Measurements from ENCODE around the gene SMDT1. TPM values are rescaled to one million over a fixed set of nuclear protein-coding genes. Genes with fewer than 3 reads are reported as not detected.
A peak's percentile ranks its signal among the peaks of the same experiment; 100 is the strongest.

Gene SMDT1
- total and polyA plus RNA-seq, 9 of the 15 experiments (the other 6 are each of a cell fraction or from before 2014, with no cell fraction given) = 7.9 to 65.2 (median 14.3) TPM

- TF ChIP-seq ZNF280B (CRISPR knock-in tag; IDR thresholded peaks at IDR 0.05) (no peak), FOXP1 (CRISPR knock-in tag; IDR thresholded peaks at IDR 0.05) (no peak), BCOR (IDR thresholded peaks at IDR 0.05) (peak; percentile 68), POLR2A (conservative IDR thresholded peaks at IDR 0.05) (no peak), CBX3 (IDR thresholded peaks at IDR 0.05; ENCODE audit: borderline replicate concordance in 1 of 2, low read length in 2 of 2) (peak in 1 of 2 experiments; percentile 19; a peak in 1 of 3 replicates)
Measured at GRCh38 chr22:42091455-42091782, 11.9 kb downstream of the SMDT1 start (continued).

DNA sequence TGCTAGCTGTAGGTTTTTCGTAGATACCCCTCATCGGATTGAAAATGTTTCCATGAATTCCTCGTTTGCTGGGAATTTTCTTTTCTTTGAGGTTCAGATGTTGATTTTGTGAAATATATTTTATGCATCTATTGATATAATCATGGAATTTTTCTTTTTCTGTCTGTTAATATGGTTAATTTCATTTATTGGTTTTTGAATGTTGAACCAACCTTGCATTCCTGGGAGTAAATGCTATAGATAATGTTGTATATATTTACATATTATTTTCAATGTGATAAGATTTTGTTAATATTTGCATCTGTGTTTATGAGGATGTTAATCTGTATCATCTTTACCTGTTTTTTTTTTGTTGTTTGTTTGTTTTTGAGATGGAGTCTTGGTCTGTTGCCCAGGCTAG lies 21.7 kb downstream of the SMDT1 start:
- Histone ChIP-seq H3K9ac (ENCODE audit: insufficient read depth in 1 of 2, low read depth in 2 of 2, low read length in 2 of 2) (no peak overlapping the region), H4K20me1 (replicated peaks; ENCODE audit: control insufficient read depth, insufficient read depth, low read length) (no peaks in the 10 kb centered on the region), H3K36me3 (ENCODE audit: control insufficient read depth, insufficient read depth, low read length) (no peaks in the 10 kb centered on the region), H3K4me3 (no peak overlapping the region), H3K9me1 (ENCODE audit: control insufficient read depth, insufficient read depth, low read length) (no peaks in the 10 kb centered on the region), H3K79me2 (ENCODE audit: control insufficient read depth, insufficient read depth, low read length) (no peaks in the 10 kb centered on the region), H3K9me3 (replicated peaks; ENCODE audit: control insufficient read depth, insufficient read depth, low read depth, low read length) (peaks cover 2% of the 10 kb centered on the region), H3K27ac (ENCODE audit: extremely low read depth, low read depth, low read length) (no peak overlapping the region), H3K4me1 (replicated peaks in 1 of 2; ENCODE audit: control insufficient read depth in 2 of 2, insufficient read depth in 2 of 2, low read length in 2 of 2) (no peaks in the 10 kb centered on the region), H3K4me2 (ENCODE audit: insufficient read depth, low read length) (no peak overlapping the region), H3K27me3 (ENCODE audit: control insufficient read depth in 2 of 2, insufficient read depth in 2 of 2, low read length in 2 of 2) (no peaks in the 10 kb centered on the region), H2AFZ (ENCODE audit: low read depth, low read length) (no peak overlapping the region)
- no peak for DNase-seq (ENCODE audit: extremely low read depth in 1 of 4, low spot score in 3 of 4)
- in situ Hi-C loops (cut with MboI) = no loop called here
- ATAC-seq = no peak
- intact Hi-C loops (cut with micrococcal nuclease) = no loop called here
- 65% methylated on average over 3 of the region's 3 CpGs for WGBS (ENCODE audit: insufficient coverage, low coverage, missing lambda C conversion rate)
- CTCF ChIA-PET (ENCODE audit: low intra/inter-chr PET ratio) = interaction anchor here (0.6 kb wide), 1 partner anchor 354 kb away, joined by 3 read pairs; no protein-coding TSS in a partner anchor
- BruUV-seq (replicated peaks) = no TSS peak
- POLR2A ChIA-PET = no interaction called here
- FAIRE-seq = no peak
- TF ChIP-seq, protein P1, sequence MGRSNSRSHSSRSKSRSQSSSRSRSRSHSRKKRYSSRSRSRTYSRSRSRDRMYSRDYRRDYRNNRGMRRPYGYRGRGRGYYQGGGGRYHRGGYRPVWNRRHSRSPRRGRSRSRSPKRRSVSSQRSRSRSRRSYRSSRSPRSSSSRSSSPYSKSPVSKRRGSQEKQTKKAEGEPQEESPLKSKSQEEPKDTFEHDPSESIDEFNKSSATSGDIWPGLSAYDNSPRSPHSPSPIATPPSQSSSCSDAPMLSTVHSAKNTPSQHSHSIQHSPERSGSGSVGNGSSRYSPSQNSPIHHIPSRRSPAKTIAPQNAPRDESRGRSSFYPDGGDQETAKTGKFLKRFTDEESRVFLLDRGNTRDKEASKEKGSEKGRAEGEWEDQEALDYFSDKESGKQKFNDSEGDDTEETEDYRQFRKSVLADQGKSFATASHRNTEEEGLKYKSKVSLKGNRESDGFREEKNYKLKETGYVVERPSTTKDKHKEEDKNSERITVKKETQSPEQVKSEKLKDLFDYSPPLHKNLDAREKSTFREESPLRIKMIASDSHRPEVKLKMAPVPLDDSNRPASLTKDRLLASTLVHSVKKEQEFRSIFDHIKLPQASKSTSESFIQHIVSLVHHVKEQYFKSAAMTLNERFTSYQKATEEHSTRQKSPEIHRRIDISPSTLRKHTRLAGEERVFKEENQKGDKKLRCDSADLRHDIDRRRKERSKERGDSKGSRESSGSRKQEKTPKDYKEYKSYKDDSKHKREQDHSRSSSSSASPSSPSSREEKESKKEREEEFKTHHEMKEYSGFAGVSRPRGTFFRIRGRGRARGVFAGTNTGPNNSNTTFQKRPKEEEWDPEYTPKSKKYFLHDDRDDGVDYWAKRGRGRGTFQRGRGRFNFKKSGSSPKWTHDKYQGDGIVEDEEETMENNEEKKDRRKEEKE (IDR thresholded peaks at IDR 0.05; ENCODE audit: borderline replicate concordance in 1 of 2, control insufficient read depth in 1 of 2, low read depth in 2 of 2, low read length in 1 of 2) = no peak
- TF ChIP-seq ZNF518B (CRISPR knock-in tag; IDR thresholded peaks at IDR 0.05) = no peak
- peak; percentile 92 for TF ChIP-seq ZNF324 (CRISPR knock-in tag; IDR thresholded peaks at IDR 0.05)
- TF ChIP-seq ZSCAN32 (CRISPR knock-in tag; IDR thresholded peaks at IDR 0.05) = no peak
- peak; percentile 40; the same call in 1 of the 2 replicates for TF ChIP-seq ZNF507 (tag; conservative IDR thresholded peaks at IDR 0.05)
- TF ChIP-seq CAMTA2 (CRISPR knock-in tag; conservative IDR thresholded peaks at IDR 0.05) = no peak
- TF ChIP-seq ZNF75A (CRISPR knock-in tag; IDR thresholded peaks at IDR 0.05) = no peak
- no peak for TF ChIP-seq THAP7 (CRISPR knock-in tag; IDR thresholded peaks at IDR 0.05)
- no peak for TF ChIP-seq HSF4 (CRISPR knock-in tag; IDR thresholded peaks at IDR 0.05; ENCODE audit: borderline replicate concordance)

Measured in K562 (cell line).